H9 (cell line): ENCODE data around the gene CHIT1. TPM values are rescaled to one million over a fixed set of nuclear protein-coding genes. Genes with fewer than 3 reads are reported as not detected.

Experiments
- DNase-seq: peaks from one replicate; pipeline ENCODE4 v3.0.0-alpha.2; 2017
- H2AFZ ChIP-seq: one replicate; pipeline ENCODE4 v1.6.1; 2013; ENCODE audit warnings: mild to moderate bottlenecking, low read length, control low read depth, moderate library complexity
- H2AK5ac ChIP-seq: 2 replicates; pipeline ENCODE4 v1.6.1; 2013; ENCODE audit warnings: low read length, control low read depth, mixed read lengths; ENCODE audit not compliant: insufficient read length
- H2BK120ac ChIP-seq: one replicate; pipeline ENCODE4 v1.6.1; 2013; ENCODE audit warnings: low read depth, mild to moderate bottlenecking, low read length, control low read depth, inconsistent platforms; ENCODE audit not compliant: poor library complexity, severe bottlenecking
- H2BK12ac ChIP-seq: 2 replicates; pipeline ENCODE4 v1.6.1; 2013; ENCODE audit warnings: low read length, control low read depth, mixed read lengths, low read depth; ENCODE audit not compliant: insufficient read length
- H2BK15ac ChIP-seq: 2 replicates; pipeline ENCODE4 v1.6.1; 2013; ENCODE audit warnings: low read depth, low read length, control low read depth
- H2BK20ac ChIP-seq: one replicate; pipeline ENCODE4 v1.6.1; 2013; ENCODE audit warnings: low read depth, mild to moderate bottlenecking, low read length, control low read depth, inconsistent platforms; ENCODE audit not compliant: poor library complexity, severe bottlenecking
- H2BK5ac ChIP-seq: 2 replicates; pipeline ENCODE4 v1.6.1; 2013; ENCODE audit warnings: low read length, control low read depth, mixed read lengths; ENCODE audit not compliant: insufficient read length
- H3K14ac ChIP-seq: 2 replicates; pipeline ENCODE4 v1.6.1; 2013; ENCODE audit warnings: low read length, control low read depth; ENCODE audit not compliant: insufficient read depth
- H3K18ac ChIP-seq: 2 replicates; pipeline ENCODE4 v1.6.1; 2013; ENCODE audit warnings: low read depth, mild to moderate bottlenecking, mixed read lengths, low read length, control low read depth; ENCODE audit not compliant: insufficient read length
- H3K23ac ChIP-seq: 2 replicates; pipeline ENCODE4 v1.6.1; 2013; ENCODE audit warnings: low read length, control low read depth, mixed read lengths, low read depth; ENCODE audit not compliant: insufficient read length
- H3K23me2 ChIP-seq: 2 replicates; pipeline ENCODE4 v1.6.1; 2013; ENCODE audit warnings: low read depth, mild to moderate bottlenecking, mixed read lengths, low read length, control low read depth; ENCODE audit not compliant: insufficient read length, poor library complexity, severe bottlenecking
- H3K27ac ChIP-seq: 2 replicates; pipeline ENCODE4 v1.5.1; 2013; ENCODE audit warnings: low read length, control low read depth, mixed read lengths, low read depth; ENCODE audit not compliant: insufficient read length
- H3K27me3 ChIP-seq: 2 replicates; pipeline ENCODE4 v1.6.1; 2013; ENCODE audit warnings: low read length, control low read depth, inconsistent platforms; ENCODE audit not compliant: insufficient read depth
- H3K4ac ChIP-seq: 2 replicates; pipeline ENCODE4 v1.6.1; 2013; ENCODE audit warnings: low read depth, mild to moderate bottlenecking, control low read depth, inconsistent platforms, low read length, moderate library complexity
- H3K4me1 ChIP-seq: 2 replicates; pipeline ENCODE4 v1.6.1; 2013; ENCODE audit warnings: low read length, control low read depth, inconsistent platforms; ENCODE audit not compliant: insufficient read depth
- H3K4me2 ChIP-seq: 2 replicates; pipeline ENCODE4 v1.6.1; 2013; ENCODE audit warnings: low read length, control low read depth, mixed read lengths; ENCODE audit not compliant: insufficient read length, insufficient read depth
- H3K56ac ChIP-seq: 2 replicates; pipeline ENCODE4 v1.6.1; 2013; ENCODE audit warnings: low read depth, mild to moderate bottlenecking, mixed read lengths, low read length, control low read depth; ENCODE audit not compliant: insufficient read length
- H3K79me1 ChIP-seq: 2 replicates; pipeline ENCODE4 v1.6.1; 2013; ENCODE audit warnings: low read depth, mild to moderate bottlenecking, moderate library complexity, low read length, control low read depth, inconsistent platforms; ENCODE audit not compliant: insufficient read depth, poor library complexity, severe bottlenecking
- H3K79me2 ChIP-seq: 2 replicates; pipeline ENCODE4 v1.6.1; 2013; ENCODE audit warnings: low read length, control low read depth, inconsistent platforms; ENCODE audit not compliant: insufficient read depth
- H3K9ac ChIP-seq: 2 replicates; pipeline ENCODE4 v1.6.1; 2013; ENCODE audit warnings: low read length, control low read depth, mixed read lengths; ENCODE audit not compliant: insufficient read length; ENCODE audit errors: extremely low read depth
- H3K9me3 ChIP-seq: one replicate; pipeline ENCODE4 v1.6.1; 2013; ENCODE audit warnings: low read depth, low read length, inconsistent platforms; ENCODE audit not compliant: control insufficient read depth
- H3T11ph ChIP-seq: one replicate; pipeline ENCODE4 v1.6.1; 2013; ENCODE audit warnings: mild to moderate bottlenecking, low read length, control low read depth, inconsistent platforms
- H4K20me1 ChIP-seq: one replicate; pipeline ENCODE4 v1.6.1; 2013; ENCODE audit not compliant: control insufficient read depth, insufficient read length, insufficient read depth
- H4K5ac ChIP-seq: 2 replicates; pipeline ENCODE4 v1.6.1; 2013; ENCODE audit warnings: low read depth, mild to moderate bottlenecking, mixed read lengths, low read length, control low read depth; ENCODE audit not compliant: insufficient read length
- H4K8ac ChIP-seq: replicated peaks from 2 replicates; pipeline ENCODE4 v1.6.1; 2013; ENCODE audit warnings: low read length, control low read depth, mixed read lengths, low read depth; ENCODE audit not compliant: insufficient read length
- H4K91ac ChIP-seq: 2 replicates; pipeline ENCODE4 v1.6.1; 2013; ENCODE audit warnings: low read depth, mild to moderate bottlenecking, moderate library complexity, mixed read lengths, low read length, control low read depth; ENCODE audit not compliant: insufficient read length
- H3K27ac Mint-ChIP-seq, 3 experiments: 2 replicates in 2 of 3; 3 replicates in 1 of 3; pipeline ENCODE4 v1.8.0; 2020 to 2021; ENCODE audit warnings: mixed read lengths in 3 of 3, mild to moderate bottlenecking in 1 of 3, moderate library complexity in 1 of 3
- H3K27me3 Mint-ChIP-seq: 2 replicates; pipeline ENCODE4 v1.8.0; 2021; ENCODE audit warnings: low read depth, mild to moderate bottlenecking, moderate library complexity, mixed read lengths
- H3K36me3 Mint-ChIP-seq, 3 experiments: 2 replicates in 2 of 3; 3 replicates in 1 of 3; pipeline ENCODE4 v1.8.0; 2020 to 2021; ENCODE audit warnings: low read depth in 3 of 3, mixed read lengths in 3 of 3; ENCODE audit not compliant: insufficient read depth in 1 of 3
- H3K4me1 Mint-ChIP-seq, 2 experiments: 2 replicates each; pipeline ENCODE4 v1.8.0; 2020; ENCODE audit warnings: mixed read lengths in 2 of 2
- H3K4me3 Mint-ChIP-seq, 2 experiments: 2 replicates in 1 of 2; 3 replicates in 1 of 2; pipeline ENCODE4 v1.8.0; 2020 to 2021; ENCODE audit warnings: mild to moderate bottlenecking in 2 of 2, mixed read lengths in 2 of 2, moderate library complexity in 1 of 2
- H3K9me3 Mint-ChIP-seq, 2 experiments: 2 replicates in 1 of 2; 3 replicates in 1 of 2; pipeline ENCODE4 v1.8.0; 2020; ENCODE audit warnings: mild to moderate bottlenecking in 2 of 2, mixed read lengths in 2 of 2, moderate library complexity in 1 of 2
- WGBS: extraction: QIAGEN DNeasy Blood & Tissue Kit; methylation state at CpG from one replicate; pipeline ENCODE4 v1.1.7; 2013; ENCODE audit warnings: missing lambda C conversion rate, low lambda C conversion rate, mixed read lengths; ENCODE audit not compliant: insufficient read length; ENCODE audit errors: extremely low coverage; 5-methylcytosine and 5-hydroxymethylcytosine counted together
- long read RNA-seq: library from polyadenylated mRNA; unstranded; transcript quantifications from one replicate; pipeline ENCODE4 v2.0.0, GENCODE V29; 2020
- total RNA-seq: library from RNA; stranded (reverse); gene quantifications from 2 replicates; pipeline ENCODE4 v1.2.1, GENCODE V29; 2021
- TF ChIP-seq, protein P1 (sequence below): fragments of 200-600 bp; sonication (generic); conservative IDR thresholded peaks from 3 replicates; pipeline ENCODE4 v1.8.0; 2021; ENCODE audit warnings: antibody characterized with exemption, mild to moderate bottlenecking

The CHIT1 gene
- not detected in 2 replicates for total RNA-seq
- long read RNA-seq: 0 reads

- H3K9ac ChIP-seq: no peak within 1 kb of the TSS
- no peak within 1 kb of the TSS for H3K4ac ChIP-seq
- H2AK5ac ChIP-seq: no peak within 1 kb of the TSS
- H2BK12ac ChIP-seq: no peak within 1 kb of the TSS
- H2AFZ ChIP-seq: no peak within 1 kb of the TSS
- H2BK5ac ChIP-seq: no peak within 1 kb of the TSS
- no peaks in the 10 kb centered on the region for H3K79me1 ChIP-seq
- H4K5ac ChIP-seq: no peak within 1 kb of the TSS
- H3K4me1 Mint-ChIP-seq: no peaks in the 10 kb centered on the region
- no peaks in the 10 kb centered on the region for H3K79me2 ChIP-seq
- peaks cover under 1 to 5% (median 3%) of the 10 kb centered on the region in 3 experiments; a peak in 5 of 7 replicates for H3K36me3 Mint-ChIP-seq
- H4K91ac ChIP-seq: no peak within 1 kb of the TSS
- no peaks in the 10 kb centered on the region for H3K4me1 ChIP-seq
- H3K9me3 Mint-ChIP-seq: peaks cover 10 to 12% of the 10 kb centered on the region in 2 experiments
- H3K27ac Mint-ChIP-seq: no peak within 1 kb of the TSS; a peak in 1 of 7 replicates
- no peak within 1 kb of the TSS for H3K14ac ChIP-seq
- H3K4me2 ChIP-seq: no peak within 1 kb of the TSS
- no peak within 1 kb of the TSS for H3K4me3 Mint-ChIP-seq
- no peak within 1 kb of the TSS for H2BK15ac ChIP-seq
- TF ChIP-seq, protein P1, sequence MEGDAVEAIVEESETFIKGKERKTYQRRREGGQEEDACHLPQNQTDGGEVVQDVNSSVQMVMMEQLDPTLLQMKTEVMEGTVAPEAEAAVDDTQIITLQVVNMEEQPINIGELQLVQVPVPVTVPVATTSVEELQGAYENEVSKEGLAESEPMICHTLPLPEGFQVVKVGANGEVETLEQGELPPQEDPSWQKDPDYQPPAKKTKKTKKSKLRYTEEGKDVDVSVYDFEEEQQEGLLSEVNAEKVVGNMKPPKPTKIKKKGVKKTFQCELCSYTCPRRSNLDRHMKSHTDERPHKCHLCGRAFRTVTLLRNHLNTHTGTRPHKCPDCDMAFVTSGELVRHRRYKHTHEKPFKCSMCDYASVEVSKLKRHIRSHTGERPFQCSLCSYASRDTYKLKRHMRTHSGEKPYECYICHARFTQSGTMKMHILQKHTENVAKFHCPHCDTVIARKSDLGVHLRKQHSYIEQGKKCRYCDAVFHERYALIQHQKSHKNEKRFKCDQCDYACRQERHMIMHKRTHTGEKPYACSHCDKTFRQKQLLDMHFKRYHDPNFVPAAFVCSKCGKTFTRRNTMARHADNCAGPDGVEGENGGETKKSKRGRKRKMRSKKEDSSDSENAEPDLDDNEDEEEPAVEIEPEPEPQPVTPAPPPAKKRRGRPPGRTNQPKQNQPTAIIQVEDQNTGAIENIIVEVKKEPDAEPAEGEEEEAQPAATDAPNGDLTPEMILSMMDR: no peak
- no peaks in the 10 kb centered on the region for H4K20me1 ChIP-seq
- no peak within 1 kb of the TSS for H3T11ph ChIP-seq
- H3K56ac ChIP-seq: no peak within 1 kb of the TSS
- peaks cover 52% of the 10 kb centered on the region for H3K27me3 Mint-ChIP-seq
- no peak within 1 kb of the TSS for H3K27ac ChIP-seq
- H3K23ac ChIP-seq: no peak within 1 kb of the TSS
- no peaks in the 10 kb centered on the region for H3K9me3 ChIP-seq
- H4K8ac ChIP-seq: no peak within 1 kb of the TSS
- H3K27me3 ChIP-seq: no peaks in the 10 kb centered on the region
- WGBS: no CpG with 5 or more reads among the region's 7 CpGs
- H2BK120ac ChIP-seq: no peak within 1 kb of the TSS
- DNase-seq: no peak
- no peak within 1 kb of the TSS for H3K18ac ChIP-seq
- no peak within 1 kb of the TSS for H2BK20ac ChIP-seq
- no peaks in the 10 kb centered on the region for H3K23me2 ChIP-seq
Observed at GRCh38 chr1:203229471-203230135, at the start of gene CHIT1. CHIT1 (minus strand) TSS chr1:203229673; CDS start chr1:203229636, 37 bp downstream.
